Gastroesophageal sphincter (tissue), 3 donors: ENCODE results near the gene KIAA1755.

Experiments
- CTCF ChIP-seq, 4 experiments: fragments of 200-600 bp in 2 of 4; fragments of 450-650 bp in 2 of 4; sonication (generic) in 1 of 4; IDR thresholded peaks; one replicate each; pipeline ENCODE4 v1.5.1; 2017 to 2019; ENCODE audit warnings: antibody characterized with exemption in 4 of 4, mild to moderate bottlenecking in 2 of 4, moderate library complexity in 2 of 4
- EP300 ChIP-seq: sonication (generic); formaldehyde crosslinking; IDR thresholded peaks from one replicate; pipeline ENCODE4 v1.6.1; 2017; ENCODE audit warnings: antibody characterized with exemption, mild to moderate bottlenecking
- POLR2A ChIP-seq, 2 donors: fragments of 450-650 bp; IDR thresholded peaks; one replicate each; pipeline ENCODE4 v1.6.1; 2017; ENCODE audit warnings: antibody characterized with exemption in 2 of 2, mild to moderate bottlenecking in 2 of 2, moderate library complexity in 1 of 2
- POLR2AphosphoS5 ChIP-seq: sonication (generic); formaldehyde crosslinking; IDR thresholded peaks from one replicate; pipeline ENCODE4 v1.6.1; 2017; ENCODE audit warnings: antibody characterized with exemption

- TF ChIP-seq POLR2AphosphoS5, result no peak
- TF ChIP-seq CTCF (IDR thresholded peaks at IDR 0.05), result no peak
- no peak for TF ChIP-seq POLR2A (IDR thresholded peaks at IDR 0.05)
- TF ChIP-seq EP300, result no peak
Measured at GRCh38 chr20:38253571-38253970, 7.0 kb downstream of the KIAA1755 start.
